Measurements from ENCODE around the gene ATP13A3.

Gene ATP13A3

DNA sequence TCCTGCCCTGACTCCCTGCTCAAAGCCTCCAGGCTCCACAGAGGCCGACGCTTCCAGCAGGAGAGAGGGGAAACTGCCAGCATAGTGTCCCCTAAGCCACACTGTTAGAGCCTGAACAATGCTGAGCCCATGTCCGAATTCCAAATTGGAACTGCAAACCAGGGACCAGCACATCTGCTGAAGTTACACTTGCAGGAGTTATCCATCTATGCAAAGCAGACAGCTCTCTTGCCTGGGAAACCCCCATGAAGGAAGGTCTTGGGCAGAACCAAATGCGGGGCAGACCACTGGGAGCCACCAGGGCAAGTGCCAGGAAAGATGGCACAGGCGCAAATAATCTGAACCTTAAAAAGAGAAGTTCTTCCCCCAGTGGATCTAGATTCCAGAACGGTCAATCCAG lies 117.9 kb downstream of the ATP13A3 start:
- DNase-seq, result no peak

GRCh38 chr3:194367992-194368841 lies 118.6 kb downstream of the ATP13A3 start:
- no peak for DNase-seq

DNA sequence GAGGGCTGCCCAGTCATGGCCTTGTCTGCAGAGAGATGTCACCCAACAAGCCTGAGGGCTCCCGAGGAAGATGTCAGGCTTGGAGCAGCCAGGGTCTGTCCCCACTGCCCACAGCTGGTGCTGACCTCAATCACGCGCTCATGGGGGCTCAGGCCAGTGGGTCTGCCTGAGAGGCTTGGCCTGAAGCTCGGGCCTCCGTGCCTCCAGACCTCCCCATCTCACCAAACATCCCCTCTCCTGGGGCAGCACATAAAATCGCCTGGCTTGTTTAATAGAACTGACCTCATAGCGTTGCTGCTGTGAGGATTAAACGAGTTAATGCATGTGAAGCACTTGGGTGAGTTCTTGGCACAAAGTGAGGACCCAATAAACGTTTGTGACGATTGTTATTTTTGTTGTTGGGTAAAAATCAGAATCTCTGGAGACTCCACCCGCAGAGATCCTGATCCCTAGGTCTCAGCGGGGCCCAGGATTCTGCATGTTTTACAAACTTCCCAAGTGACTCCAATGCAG lies 120.8 kb downstream of the ATP13A3 start:
- no peak for DNase-seq

DNA sequence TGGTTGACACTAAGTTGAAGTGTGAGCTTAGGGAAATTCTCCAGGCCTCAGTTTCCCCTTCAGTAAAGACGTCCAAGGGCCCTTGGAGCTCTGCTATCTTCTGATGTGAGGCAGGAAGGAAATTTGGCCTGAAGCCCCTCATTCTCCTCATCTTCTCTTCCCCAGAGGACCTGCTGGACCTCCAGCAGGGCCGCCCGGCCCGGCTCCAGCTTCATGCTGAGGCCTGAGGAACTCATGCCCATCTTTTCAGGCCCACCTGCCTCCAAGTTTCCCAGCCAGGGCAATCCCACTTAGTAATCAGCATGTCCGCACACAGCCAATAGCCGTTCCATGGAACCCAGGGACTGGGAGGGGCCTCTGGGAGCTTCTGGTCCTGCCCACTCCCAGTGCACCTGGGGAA lies 121.3 kb downstream of the ATP13A3 start:
- DNase-seq, result no peak

DNA sequence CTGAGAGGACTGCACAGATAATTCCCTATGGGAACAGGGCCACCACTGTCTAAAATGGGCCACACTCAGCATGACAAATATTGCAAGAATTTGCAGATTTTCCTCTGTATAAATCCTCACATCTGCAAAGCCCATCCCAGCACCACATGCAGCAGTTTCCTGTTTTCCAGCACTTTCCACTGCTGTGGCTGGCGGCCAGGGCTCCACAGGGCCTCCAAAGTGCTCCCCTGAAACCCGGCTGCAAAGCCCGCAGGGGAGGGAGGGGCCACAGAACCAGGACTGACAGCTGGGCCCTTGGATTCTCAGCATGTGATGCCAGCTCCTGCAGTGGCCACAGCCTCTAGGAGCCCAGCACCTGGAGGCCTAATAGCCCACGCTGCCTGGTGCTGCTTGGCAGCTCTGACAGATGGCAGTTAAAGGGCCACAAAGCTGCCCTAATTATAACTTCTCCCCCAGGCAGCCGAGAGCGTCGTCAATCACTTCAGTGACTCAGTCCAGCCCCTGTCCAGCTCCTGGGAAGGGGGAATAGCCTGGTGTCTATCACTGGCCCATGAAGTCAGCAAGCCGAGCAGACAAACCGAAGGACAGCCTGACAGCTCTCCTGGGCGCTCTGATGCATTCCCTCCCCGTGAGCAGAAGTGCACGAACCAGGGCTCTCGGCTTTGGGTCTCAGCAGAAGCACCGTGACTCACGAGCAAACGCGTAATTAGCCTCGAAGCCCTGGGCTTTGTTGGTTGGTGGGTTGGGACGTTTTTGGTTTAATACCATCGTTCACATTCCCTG lies 122.0 kb downstream of the ATP13A3 start:
- DNase-seq, result no peak

DNA sequence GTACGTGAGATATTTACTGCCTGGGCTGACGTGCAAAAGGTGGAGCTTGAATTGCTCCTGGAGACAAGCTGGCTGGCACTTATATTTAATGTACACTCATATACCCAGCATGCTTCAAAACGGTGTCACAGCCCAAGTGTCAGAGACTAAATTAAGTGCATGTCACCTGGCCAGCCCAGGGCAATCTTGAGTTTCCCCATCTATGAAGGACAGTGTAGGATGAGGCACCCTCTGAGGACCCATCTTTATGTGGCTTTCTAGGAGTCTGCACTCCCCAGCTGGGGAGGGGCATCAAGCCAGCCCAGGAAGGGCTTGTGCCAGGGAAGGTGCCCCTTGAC lies 122.5 kb downstream of the ATP13A3 start:
- DNase-seq, result no peak

- no peak for DNase-seq
These were observed 126.2 kb downstream of the ATP13A3 start for GRCh38 chr3:194360568-194360967.

DNA sequence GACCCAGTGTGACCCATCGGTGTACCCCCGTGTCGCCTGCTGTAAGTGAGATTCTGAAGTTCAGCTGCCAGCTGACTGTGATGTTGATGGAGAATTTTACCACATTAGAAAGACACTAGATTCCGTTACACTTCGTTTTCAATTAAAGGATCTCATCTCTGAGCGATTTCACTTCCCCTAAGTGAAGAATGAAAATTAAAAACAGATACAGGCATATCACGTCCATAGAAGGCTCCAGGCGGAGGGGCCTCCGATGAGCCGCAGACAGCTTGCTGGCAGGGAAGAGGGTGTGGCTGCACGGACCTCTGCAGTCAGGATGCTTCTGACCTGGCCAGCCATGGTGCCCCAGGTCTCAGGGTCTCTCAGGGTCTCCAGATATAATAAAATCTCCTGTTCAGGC lies 129.1 kb downstream of the ATP13A3 start:
- DNase-seq, result no peak

DNA sequence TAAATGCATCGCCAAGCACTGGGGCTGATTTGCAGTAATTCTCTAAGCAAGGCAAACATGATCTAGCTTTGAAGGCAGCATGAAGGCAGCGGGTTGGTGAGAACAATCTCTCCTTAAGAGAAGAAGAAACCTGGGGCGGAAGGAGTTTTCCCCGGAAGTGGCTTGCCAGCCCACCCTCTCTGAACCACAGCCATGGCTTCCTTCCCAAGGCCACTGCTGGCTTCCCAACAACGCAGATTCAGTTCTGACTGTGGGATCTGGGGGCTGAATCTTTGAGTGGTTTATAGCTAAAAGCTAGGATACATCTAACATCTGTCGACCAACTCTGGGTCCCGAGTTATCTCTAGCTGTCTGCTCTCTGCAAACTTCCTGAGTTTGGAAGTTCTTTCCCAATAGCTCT lies 131.4 kb downstream of the ATP13A3 start:
- no peak for DNase-seq

GRCh38 chr3:194354315-194354714 lies 132.5 kb downstream of the ATP13A3 start:
- no peak for DNase-seq
